HG02870 (cell line): ENCODE measurements around the gene NCKAP5.
A peak's percentile ranks its signal among the peaks of the same experiment; 100 is the strongest.

Source experiments
- ATAC-seq: cut with Tn5 transposase; IDR thresholded peaks from one replicate; pipeline ENCODE4 v1.9.1; 2021; ENCODE audit warnings: mild to moderate bottlenecking, moderate library complexity; ENCODE audit not compliant: unreplicated experiment

NCKAP5 gene

GRCh38 chr2:133574620-133575019 lies 6.4 kb upstream of the NCKAP5 start:
- no peak for ATAC-seq

GRCh38 chr2:133574186-133574585 lies 5.9 kb upstream of the NCKAP5 start:
- ATAC-seq, result no peak

- ATAC-seq, result no peak
These were observed 5.4 kb upstream of the NCKAP5 start for GRCh38 chr2:133573491-133574162.

GRCh38 chr2:133571249-133571648 lies 3.0 kb upstream of the NCKAP5 start:
- no peak for ATAC-seq

- no peak for ATAC-seq
These were observed 2.3 kb upstream of the NCKAP5 start for GRCh38 chr2:133570542-133570941.

- ATAC-seq, result no peak
These were observed 1.1 kb upstream of the NCKAP5 start for GRCh38 chr2:133569286-133569830.

- no peak for ATAC-seq
These were observed 335 bp upstream of the NCKAP5 start for GRCh38 chr2:133568598-133568997.

- no peak for ATAC-seq
These were observed 5.7 kb downstream of the NCKAP5 start for GRCh38 chr2:133562558-133562957.

- peak; percentile 75 for ATAC-seq
These were observed 7.0 kb downstream of the NCKAP5 start for GRCh38 chr2:133561045-133561852.

GRCh38 chr2:133557614-133558013 lies 10.6 kb downstream of the NCKAP5 start:
- no peak for ATAC-seq

GRCh38 chr2:133553838-133554408 lies 14.3 kb downstream of the NCKAP5 start:
- ATAC-seq, result no peak

GRCh38 chr2:133553251-133553650 lies 15.0 kb downstream of the NCKAP5 start:
- no peak for ATAC-seq

- no peak for ATAC-seq
These were observed 15.4 kb downstream of the NCKAP5 start for GRCh38 chr2:133552821-133553220.

- no peak for ATAC-seq
These were observed 26.5 kb downstream of the NCKAP5 start for GRCh38 chr2:133541797-133542196.

GRCh38 chr2:133541376-133541775 lies 26.9 kb downstream of the NCKAP5 start:
- no peak for ATAC-seq

GRCh38 chr2:133532919-133533318 lies 35.3 kb downstream of the NCKAP5 start:
- ATAC-seq, result no peak

GRCh38 chr2:133531382-133531781 lies 36.9 kb downstream of the NCKAP5 start:
- no peak for ATAC-seq

- ATAC-seq, result no peak
These were observed 37.6 kb downstream of the NCKAP5 start for GRCh38 chr2:133530645-133531044.

- no peak for ATAC-seq
These were observed 41.5 kb downstream of the NCKAP5 start for GRCh38 chr2:133526530-133527300.

- ATAC-seq, result no peak
These were observed 42.4 kb downstream of the NCKAP5 start for GRCh38 chr2:133525613-133526529.
